DND-41 (cell line): Measurements from ENCODE around the gene NSD1.

Experiments used
- ATAC-seq: fragments of 200-7000 bp; cut with Tn5 transposase; 3 replicates; pipeline ENCODE4 v1.9.1; 2021; ENCODE audit warnings: low read depth; ENCODE audit not compliant: insufficient read depth
- DNase-seq: peaks from one replicate; pipeline ENCODE4 v3.0.0-alpha.2; 2020
- H2AFZ ChIP-seq: 2 replicates; pipeline ENCODE4 v1.6.0; 2012; ENCODE audit warnings: low read depth, low read length
- H3K27ac ChIP-seq: 2 replicates; pipeline ENCODE4 v1.5.1; 2012; ENCODE audit warnings: low read length, inconsistent platforms
- H3K27me3 ChIP-seq: fragments of 200-600 bp; sonication (generic); 2 replicates; pipeline ENCODE4 v1.6.0; 2012; ENCODE audit warnings: low read length, mild to moderate bottlenecking, inconsistent platforms; ENCODE audit not compliant: insufficient read depth, poor library complexity
- H3K36me3 ChIP-seq: 2 replicates; pipeline ENCODE4 v1.5.1; 2012; ENCODE audit warnings: low read length, inconsistent platforms; ENCODE audit not compliant: insufficient read depth
- H3K4me1 ChIP-seq: 2 replicates; pipeline ENCODE4 v1.5.1; 2012; ENCODE audit warnings: mild to moderate bottlenecking, low read length; ENCODE audit not compliant: insufficient read depth
- H3K4me2 ChIP-seq: 2 replicates; pipeline ENCODE4 v1.6.0; 2012; ENCODE audit warnings: mild to moderate bottlenecking, moderate library complexity, low read length, inconsistent platforms; ENCODE audit not compliant: insufficient read depth
- H3K4me3 ChIP-seq, 2 experiments: fragments of 200-600 bp in 1 of 2; shearing (Covaris generic) in 1 of 2; 2 replicates each; pipeline ENCODE4 v1.5.1; 2012 to 2016; ENCODE audit warnings: inconsistent platforms in 2 of 2, low read length in 2 of 2, mild to moderate bottlenecking in 2 of 2, low read depth in 1 of 2, moderate library complexity in 1 of 2
- H3K79me2 ChIP-seq: 2 replicates; pipeline ENCODE4 v1.6.0; 2012; ENCODE audit warnings: low read length, inconsistent platforms; ENCODE audit not compliant: insufficient read depth
- H3K9ac ChIP-seq: 2 replicates; pipeline ENCODE4 v1.6.0; 2012; ENCODE audit warnings: low read depth, mild to moderate bottlenecking, inconsistent platforms, low read length, moderate library complexity
- H3K9me3 ChIP-seq: 2 replicates; pipeline ENCODE4 v1.5.1; 2012; ENCODE audit warnings: low read length, moderate library complexity, mild to moderate bottlenecking, inconsistent platforms; ENCODE audit not compliant: insufficient read depth, severe bottlenecking
- H4K20me1 ChIP-seq: 2 replicates; pipeline ENCODE4 v1.6.0; 2012; ENCODE audit warnings: low read length; ENCODE audit not compliant: insufficient read depth
- EZH2 ChIP-seq: IDR thresholded peaks from 3 replicates; pipeline ENCODE4 v1.6.1; 2012; ENCODE audit warnings: borderline replicate concordance, low read depth, mild to moderate bottlenecking, moderate library complexity, low read length, inconsistent platforms; ENCODE audit not compliant: severe bottlenecking
- TF ChIP-seq, protein P1 (sequence below): IDR thresholded peaks from 2 replicates; pipeline ENCODE4 v1.5.1; 2012; ENCODE audit warnings: borderline replicate concordance, low read length, moderate library complexity, mild to moderate bottlenecking; ENCODE audit not compliant: poor library complexity, severe bottlenecking; ENCODE audit errors: extremely low read depth

Gene NSD1

DNA sequence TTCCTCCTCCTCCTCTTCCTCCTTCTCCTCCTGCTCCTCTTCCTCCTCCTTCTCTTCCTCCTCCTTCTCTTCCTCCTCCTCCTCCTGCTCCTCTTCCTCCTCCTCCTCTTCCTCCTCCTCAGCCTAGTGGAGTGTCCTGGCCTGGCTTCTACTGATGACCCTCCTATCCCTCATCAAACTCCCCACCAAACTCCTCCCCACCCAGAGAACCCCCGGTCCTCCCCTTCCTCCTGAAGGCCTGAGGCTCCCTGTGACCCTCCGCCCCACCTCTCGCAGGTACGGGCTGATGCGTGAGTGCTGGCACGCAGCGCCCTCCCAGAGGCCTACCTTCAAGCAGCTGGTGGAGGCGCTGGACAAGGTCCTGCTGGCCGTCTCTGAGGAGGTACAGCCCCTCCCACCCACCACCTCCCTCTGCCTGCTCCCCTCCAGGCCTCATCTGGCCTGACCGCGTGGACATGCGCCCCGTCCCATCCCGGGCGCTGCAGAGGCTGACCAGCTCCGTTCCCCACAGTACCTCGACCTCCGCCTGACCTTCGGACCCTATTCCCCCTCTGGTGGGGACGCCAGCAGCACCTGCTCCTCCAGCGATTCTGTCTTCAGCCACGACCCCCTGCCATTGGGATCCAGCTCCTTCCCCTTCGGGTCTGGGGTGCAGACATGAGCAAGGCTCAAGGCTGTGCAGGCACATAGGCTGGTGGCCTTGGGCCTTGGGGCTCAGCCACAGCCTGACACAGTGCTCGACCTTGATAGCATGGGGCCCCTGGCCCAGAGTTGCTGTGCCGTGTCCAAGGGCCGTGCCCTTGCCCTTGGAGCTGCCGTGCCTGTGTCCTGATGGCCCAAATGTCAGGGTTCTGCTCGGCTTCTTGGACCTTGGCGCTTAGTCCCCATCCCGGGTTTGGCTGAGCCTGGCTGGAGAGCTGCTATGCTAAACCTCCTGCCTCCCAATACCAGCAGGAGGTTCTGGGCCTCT is 36.3 kb upstream of the NSD1 start:
- no peak overlapping the region for H3K9ac ChIP-seq
- TF ChIP-seq, protein P1, sequence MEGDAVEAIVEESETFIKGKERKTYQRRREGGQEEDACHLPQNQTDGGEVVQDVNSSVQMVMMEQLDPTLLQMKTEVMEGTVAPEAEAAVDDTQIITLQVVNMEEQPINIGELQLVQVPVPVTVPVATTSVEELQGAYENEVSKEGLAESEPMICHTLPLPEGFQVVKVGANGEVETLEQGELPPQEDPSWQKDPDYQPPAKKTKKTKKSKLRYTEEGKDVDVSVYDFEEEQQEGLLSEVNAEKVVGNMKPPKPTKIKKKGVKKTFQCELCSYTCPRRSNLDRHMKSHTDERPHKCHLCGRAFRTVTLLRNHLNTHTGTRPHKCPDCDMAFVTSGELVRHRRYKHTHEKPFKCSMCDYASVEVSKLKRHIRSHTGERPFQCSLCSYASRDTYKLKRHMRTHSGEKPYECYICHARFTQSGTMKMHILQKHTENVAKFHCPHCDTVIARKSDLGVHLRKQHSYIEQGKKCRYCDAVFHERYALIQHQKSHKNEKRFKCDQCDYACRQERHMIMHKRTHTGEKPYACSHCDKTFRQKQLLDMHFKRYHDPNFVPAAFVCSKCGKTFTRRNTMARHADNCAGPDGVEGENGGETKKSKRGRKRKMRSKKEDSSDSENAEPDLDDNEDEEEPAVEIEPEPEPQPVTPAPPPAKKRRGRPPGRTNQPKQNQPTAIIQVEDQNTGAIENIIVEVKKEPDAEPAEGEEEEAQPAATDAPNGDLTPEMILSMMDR: no peak
- no peak for TF ChIP-seq EZH2

DNA sequence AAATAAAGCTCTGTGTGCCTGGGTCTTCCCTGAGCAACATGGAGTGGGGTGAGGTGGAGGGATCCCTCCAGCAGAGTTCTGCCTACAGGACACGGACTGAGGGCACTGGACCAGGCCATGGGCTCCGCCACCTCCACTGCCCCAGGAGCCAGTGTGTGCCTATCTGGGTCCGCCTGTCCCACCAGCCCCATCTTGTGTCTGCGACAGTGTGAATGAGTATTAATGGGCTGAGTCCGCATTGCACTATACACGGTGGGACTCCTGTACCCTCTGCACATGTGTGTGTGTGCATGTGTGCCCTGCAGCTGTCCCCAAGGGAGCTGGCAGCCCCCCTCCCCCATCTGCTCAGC is 35.5 kb upstream of the NSD1 start:
- Histone ChIP-seq H3K9ac (no peak overlapping the region), H3K4me3 (no peak overlapping the region), H3K4me2 (no peak overlapping the region), H3K9me3 (no peaks in the 10 kb centered on the region), H3K27ac (no peak overlapping the region), H4K20me1 (no peaks in the 10 kb centered on the region; the same call in 1 of the 2 replicates), H2AFZ (no peak overlapping the region), H3K36me3 (no peaks in the 10 kb centered on the region), H3K4me1 (no peaks in the 10 kb centered on the region), H3K79me2 (no peaks in the 10 kb centered on the region), H3K27me3 (peaks cover 7% of the 10 kb centered on the region)
- no peak for TF ChIP-seq EZH2
- TF ChIP-seq, protein P1: no peak
- ATAC-seq (no peak), DNase-seq (no peak)

More for the DNA sequence above, 36.3 kb upstream of the NSD1 start:
- Histone ChIP-seq H3K4me1 (no peaks in the 10 kb centered on the region), H3K4me3 (no peak overlapping the region), H3K4me2 (no peak overlapping the region), H3K36me3 (no peaks in the 10 kb centered on the region), H3K79me2 (no peaks in the 10 kb centered on the region), H3K27ac (no peak overlapping the region), H2AFZ (no peak overlapping the region), H3K27me3 (peaks cover 7% of the 10 kb centered on the region), H3K9me3 (no peaks in the 10 kb centered on the region), H4K20me1 (no peaks in the 10 kb centered on the region; the same call in 1 of the 2 replicates)
- DNase-seq: no peak
- no peak for ATAC-seq

DNA sequence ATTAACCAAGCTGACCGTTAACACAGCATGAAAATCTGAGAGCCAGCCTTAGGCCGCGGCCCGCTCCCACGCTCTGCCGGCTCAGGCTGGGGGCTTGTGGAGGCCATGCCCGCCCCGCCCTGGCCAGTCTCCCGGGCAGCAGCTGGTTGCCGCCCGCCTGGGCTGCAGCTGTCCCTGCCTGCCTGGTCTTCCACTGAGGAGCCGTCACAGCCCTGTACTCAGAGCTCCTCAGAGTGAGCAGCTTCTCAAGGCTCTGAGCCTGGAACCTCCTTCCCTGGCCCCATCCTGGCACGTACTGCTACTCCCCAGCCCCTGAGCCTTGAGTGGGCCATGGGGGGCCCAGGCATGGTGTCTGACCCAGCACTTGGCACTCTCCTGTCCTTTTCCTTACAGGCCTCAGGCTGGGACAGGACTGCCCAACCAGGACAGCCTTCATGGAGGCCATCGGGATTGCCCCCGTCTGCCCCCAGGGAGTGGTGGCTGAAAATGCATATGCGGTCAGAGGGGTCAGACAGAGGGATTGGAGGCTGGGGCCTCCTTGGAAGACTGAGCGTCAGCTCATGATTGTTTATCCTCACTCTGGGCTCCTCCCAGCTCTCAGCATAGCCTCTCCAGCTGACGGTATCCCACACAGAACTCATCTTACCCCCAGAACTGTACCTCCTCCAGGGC is 35.0 kb upstream of the NSD1 start:
- TF ChIP-seq EZH2: no peak
- H3K36me3 ChIP-seq: no peaks in the 10 kb centered on the region
- no peak overlapping the region for H3K4me3 ChIP-seq
- H3K79me2 ChIP-seq: no peaks in the 10 kb centered on the region
- no peaks in the 10 kb centered on the region; the same call in 1 of the 2 replicates for H4K20me1 ChIP-seq
- no peaks in the 10 kb centered on the region for H3K4me1 ChIP-seq
- no peak for DNase-seq
- no peak overlapping the region for H2AFZ ChIP-seq
- no peak overlapping the region for H3K9ac ChIP-seq
- peaks cover 7% of the 10 kb centered on the region for H3K27me3 ChIP-seq
- H3K4me2 ChIP-seq: no peak overlapping the region
- no peak for ATAC-seq
- no peaks in the 10 kb centered on the region for H3K9me3 ChIP-seq
- H3K27ac ChIP-seq: no peak overlapping the region
